Glutamatergic neuron (in vitro differentiated cells): ENCODE data around the gene MINDY4. TPM values are rescaled to one million over a fixed set of nuclear protein-coding genes. Genes with fewer than 3 reads are reported as not detected.

Experiments
- DNase-seq: peaks from one replicate; pipeline ENCODE4 v3.0.0; 2022
- H3K27ac Mint-ChIP-seq: one replicate; pipeline ENCODE4 v1.8.0; 2020; ENCODE audit warnings: mild to moderate bottlenecking, mixed read lengths, inconsistent platforms; ENCODE audit not compliant: unreplicated experiment
- H3K27me3 Mint-ChIP-seq: one replicate; pipeline ENCODE4 v1.8.0; 2020; ENCODE audit warnings: mild to moderate bottlenecking, moderate library complexity, mixed read lengths, inconsistent platforms; ENCODE audit not compliant: unreplicated experiment
- H3K36me3 Mint-ChIP-seq: one replicate; pipeline ENCODE4 v1.8.0; 2020; ENCODE audit warnings: mild to moderate bottlenecking, mixed read lengths, inconsistent platforms; ENCODE audit not compliant: unreplicated experiment
- H3K4me1 Mint-ChIP-seq: one replicate; pipeline ENCODE4 v1.8.0; 2020; ENCODE audit warnings: mild to moderate bottlenecking, low read depth, mixed read lengths, inconsistent platforms; ENCODE audit not compliant: unreplicated experiment
- H3K4me3 Mint-ChIP-seq: one replicate; pipeline ENCODE4 v1.8.0; 2020; ENCODE audit warnings: mild to moderate bottlenecking, mixed read lengths, inconsistent platforms; ENCODE audit not compliant: unreplicated experiment
- H3K9me3 Mint-ChIP-seq: one replicate; pipeline ENCODE4 v1.8.0; 2020; ENCODE audit warnings: mild to moderate bottlenecking, moderate library complexity, mixed read lengths, inconsistent platforms; ENCODE audit not compliant: unreplicated experiment
- total RNA-seq: library from RNA; stranded (reverse); fragmentation: NEBNext Ultra II Directional; extraction: Animal tissue kit (Norgen Biotek cat#: 25700); gene quantifications from one replicate; pipeline ENCODE4 v1.2.1, GENCODE V29; 2021; ENCODE audit not compliant: unreplicated experiment
- TF ChIP-seq, protein P1 (sequence below): fragments of 200-600 bp; sonication (generic); IDR thresholded peaks from one replicate; pipeline ENCODE4 v1.5.0; 2021; ENCODE audit not compliant: partially characterized antibody, unreplicated experiment

Gene MINDY4
- total RNA-seq, 1 donor from 2014 or later = 2.3 TPM

DNA sequence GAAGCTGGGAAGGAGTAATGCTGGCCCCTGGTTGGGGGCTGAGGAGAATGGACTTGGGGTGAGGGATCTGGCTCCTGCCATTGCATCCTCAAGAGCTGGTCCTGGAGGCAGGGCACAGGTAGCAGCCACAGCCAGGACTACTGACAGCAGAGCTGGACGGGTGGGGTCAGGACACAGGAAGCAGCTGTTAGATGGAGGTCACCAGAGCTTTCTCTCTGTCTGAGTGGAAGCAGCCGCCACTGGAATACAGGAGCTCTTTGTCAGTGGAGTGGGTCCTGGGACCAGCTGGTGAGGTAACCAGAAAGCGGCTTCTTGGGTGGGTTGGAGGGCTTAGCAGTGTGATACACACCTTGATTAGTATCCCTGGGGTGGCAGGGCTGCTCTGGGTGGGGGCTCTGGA, 82.4 kb downstream of the MINDY4 start:
- Mint-ChIP-seq H3K4me1 (peaks cover 16% of the 10 kb centered on the region), H3K4me3 (no peak overlapping the region), H3K27ac (no peak overlapping the region)

DNA sequence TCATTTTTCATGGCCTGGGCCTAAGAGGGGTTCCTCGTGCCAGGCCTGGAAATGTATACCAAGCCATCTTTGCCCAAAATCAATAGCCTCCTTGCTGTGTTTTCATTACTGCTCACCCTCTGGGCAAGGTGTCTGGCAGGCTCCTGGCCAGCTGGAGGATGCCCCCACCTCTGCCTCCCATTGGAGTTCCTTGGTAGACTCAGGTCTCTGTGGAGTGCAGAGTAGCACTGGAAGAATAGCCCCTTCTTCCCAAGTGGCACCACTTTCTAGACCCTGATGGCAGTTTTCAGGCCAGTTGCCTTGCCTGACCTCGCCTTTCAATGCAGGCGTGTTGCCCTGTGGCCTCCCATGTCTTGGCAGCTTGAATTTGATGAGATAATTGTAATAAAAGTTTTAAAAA, 84.7 kb downstream of the MINDY4 start:
- Mint-ChIP-seq H3K4me1 (peaks cover 17% of the 10 kb centered on the region), H3K27ac (no peak overlapping the region), H3K4me3 (no peak overlapping the region)

More for the DNA sequence above, 82.4 kb downstream of the MINDY4 start:
- Mint-ChIP-seq H3K36me3 (no peaks in the 10 kb centered on the region), H3K27me3 (peaks cover 6% of the 10 kb centered on the region), H3K9me3 (peaks cover 12% of the 10 kb centered on the region)
- TF ChIP-seq, protein P1, sequence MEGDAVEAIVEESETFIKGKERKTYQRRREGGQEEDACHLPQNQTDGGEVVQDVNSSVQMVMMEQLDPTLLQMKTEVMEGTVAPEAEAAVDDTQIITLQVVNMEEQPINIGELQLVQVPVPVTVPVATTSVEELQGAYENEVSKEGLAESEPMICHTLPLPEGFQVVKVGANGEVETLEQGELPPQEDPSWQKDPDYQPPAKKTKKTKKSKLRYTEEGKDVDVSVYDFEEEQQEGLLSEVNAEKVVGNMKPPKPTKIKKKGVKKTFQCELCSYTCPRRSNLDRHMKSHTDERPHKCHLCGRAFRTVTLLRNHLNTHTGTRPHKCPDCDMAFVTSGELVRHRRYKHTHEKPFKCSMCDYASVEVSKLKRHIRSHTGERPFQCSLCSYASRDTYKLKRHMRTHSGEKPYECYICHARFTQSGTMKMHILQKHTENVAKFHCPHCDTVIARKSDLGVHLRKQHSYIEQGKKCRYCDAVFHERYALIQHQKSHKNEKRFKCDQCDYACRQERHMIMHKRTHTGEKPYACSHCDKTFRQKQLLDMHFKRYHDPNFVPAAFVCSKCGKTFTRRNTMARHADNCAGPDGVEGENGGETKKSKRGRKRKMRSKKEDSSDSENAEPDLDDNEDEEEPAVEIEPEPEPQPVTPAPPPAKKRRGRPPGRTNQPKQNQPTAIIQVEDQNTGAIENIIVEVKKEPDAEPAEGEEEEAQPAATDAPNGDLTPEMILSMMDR = no peak
- no peak for DNase-seq

DNA sequence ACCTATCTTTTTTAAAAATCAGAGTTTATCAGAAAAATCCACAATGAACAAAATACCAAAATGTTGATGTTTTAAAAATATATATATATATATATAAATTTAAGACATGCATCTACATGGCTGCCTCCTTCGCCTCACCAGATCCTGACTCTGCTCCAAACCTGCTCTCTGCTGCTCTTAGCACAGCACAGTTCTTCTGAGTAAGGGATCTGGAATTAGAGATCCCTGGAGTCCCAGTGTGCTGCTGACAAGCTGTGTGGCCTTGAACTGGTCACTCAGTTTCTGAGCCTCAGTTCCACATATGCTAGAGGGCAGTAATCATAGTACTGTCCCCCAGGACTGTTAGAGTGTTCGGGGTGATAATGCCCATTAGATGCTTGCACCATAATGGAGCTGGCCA, 87.4 kb downstream of the MINDY4 start:
- peaks cover 4% of the 10 kb centered on the region for H3K9me3 Mint-ChIP-seq
- H3K36me3 Mint-ChIP-seq = no peaks in the 10 kb centered on the region
- H3K27ac Mint-ChIP-seq = no peak overlapping the region
- TF ChIP-seq, protein P1 = no peak
- DNase-seq = no peak
- no peak overlapping the region for H3K4me3 Mint-ChIP-seq
- peaks cover 17% of the 10 kb centered on the region for H3K4me1 Mint-ChIP-seq
- peaks cover 3% of the 10 kb centered on the region for H3K27me3 Mint-ChIP-seq

More for the DNA sequence above, 84.7 kb downstream of the MINDY4 start:
- no peaks in the 10 kb centered on the region for H3K36me3 Mint-ChIP-seq
- TF ChIP-seq, protein P1 = no peak
- H3K9me3 Mint-ChIP-seq = peaks cover 7% of the 10 kb centered on the region
- peaks cover 3% of the 10 kb centered on the region for H3K27me3 Mint-ChIP-seq
- DNase-seq = no peak

DNA sequence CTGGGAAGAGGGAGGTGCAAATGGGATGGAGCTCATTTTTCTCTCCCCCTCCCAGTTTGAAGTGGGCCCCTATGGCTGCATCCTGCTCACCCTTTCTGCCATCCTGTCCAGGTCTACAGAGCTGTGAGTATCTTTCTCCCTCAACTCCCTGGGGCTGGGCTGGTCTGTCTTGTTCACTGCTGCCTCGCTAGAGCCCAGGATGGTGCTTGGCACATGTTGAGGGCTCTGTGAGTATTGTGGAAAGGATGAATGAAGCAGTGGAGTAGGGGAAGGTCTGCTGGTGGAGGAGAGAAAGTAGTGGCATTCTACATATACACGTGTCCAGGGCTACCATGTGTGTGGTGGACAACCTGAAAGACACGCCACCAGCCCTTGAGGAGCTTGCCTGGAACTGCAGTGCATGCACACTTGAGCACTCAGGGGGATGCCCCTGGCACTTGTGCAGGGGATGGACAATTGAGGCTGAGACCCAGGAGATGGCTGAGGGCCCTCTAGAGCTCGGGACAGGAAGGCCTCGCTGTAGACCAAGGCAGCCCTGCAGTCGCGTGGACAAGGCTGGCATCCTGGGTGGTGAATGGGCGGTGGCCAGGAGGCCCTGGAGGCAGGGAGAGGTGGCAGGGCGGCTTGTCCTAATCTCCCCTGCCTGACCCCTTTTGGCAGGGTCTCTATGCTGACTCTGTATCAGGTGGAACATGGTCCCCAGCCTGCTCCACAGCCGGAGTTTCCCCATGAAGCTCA, 88.2 kb downstream of the MINDY4 start:
- TF ChIP-seq, protein P1 = no peak
- Mint-ChIP-seq H3K9me3 (peaks cover 4% of the 10 kb centered on the region), H3K27me3 (peaks cover 3% of the 10 kb centered on the region), H3K36me3 (no peaks in the 10 kb centered on the region), H3K4me1 (peaks cover 17% of the 10 kb centered on the region), H3K4me3 (no peak overlapping the region), H3K27ac (no peak overlapping the region)
- no peak for DNase-seq

DNA sequence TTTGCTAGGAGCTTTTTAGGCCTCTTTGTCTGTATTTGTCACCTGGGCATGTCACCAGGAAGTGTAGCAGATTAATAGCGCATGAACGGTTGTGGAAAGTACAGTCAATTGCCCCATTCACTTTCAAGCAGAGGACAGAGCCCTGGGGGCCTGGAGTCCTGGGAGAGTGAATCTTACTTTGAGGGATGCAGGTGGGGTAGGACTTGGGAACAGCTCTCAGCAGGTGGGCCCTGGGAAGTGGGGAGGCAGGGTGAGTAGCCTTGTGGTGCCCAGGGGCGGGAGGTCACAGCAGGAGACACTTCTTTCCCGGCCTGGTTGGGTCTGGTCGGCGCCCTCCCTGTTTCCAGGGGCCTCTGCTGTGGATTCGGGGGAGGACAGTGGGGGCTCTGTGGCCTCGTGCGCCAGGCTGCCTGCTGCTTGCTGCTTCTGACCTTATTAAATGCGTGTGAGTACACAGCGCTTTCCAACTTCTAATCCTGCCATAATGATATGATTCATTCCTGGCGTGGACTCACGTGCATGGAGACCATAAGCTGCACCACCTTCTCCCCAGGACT, 88.8 kb downstream of the MINDY4 start:
- no peak overlapping the region for H3K27ac Mint-ChIP-seq
- no peak for DNase-seq
- peaks cover 7% of the 10 kb centered on the region for H3K27me3 Mint-ChIP-seq
- H3K9me3 Mint-ChIP-seq = peaks cover 6% of the 10 kb centered on the region
- H3K4me3 Mint-ChIP-seq = no peak overlapping the region
- peaks cover 17% of the 10 kb centered on the region for H3K4me1 Mint-ChIP-seq
- no peaks in the 10 kb centered on the region for H3K36me3 Mint-ChIP-seq
- TF ChIP-seq, protein P1 = no peak
